ENCODE measurements around the gene SLC9A9. TPM values are rescaled to one million over a fixed set of nuclear protein-coding genes. Genes with fewer than 3 reads are reported as not detected.

The SLC9A9 gene
- total and polyA plus RNA-seq, 2 of the 8 experiments (the other 6 are each of a cell fraction or from before 2014, with no cell fraction given): 0.48 to 1.1 TPM

DNA sequence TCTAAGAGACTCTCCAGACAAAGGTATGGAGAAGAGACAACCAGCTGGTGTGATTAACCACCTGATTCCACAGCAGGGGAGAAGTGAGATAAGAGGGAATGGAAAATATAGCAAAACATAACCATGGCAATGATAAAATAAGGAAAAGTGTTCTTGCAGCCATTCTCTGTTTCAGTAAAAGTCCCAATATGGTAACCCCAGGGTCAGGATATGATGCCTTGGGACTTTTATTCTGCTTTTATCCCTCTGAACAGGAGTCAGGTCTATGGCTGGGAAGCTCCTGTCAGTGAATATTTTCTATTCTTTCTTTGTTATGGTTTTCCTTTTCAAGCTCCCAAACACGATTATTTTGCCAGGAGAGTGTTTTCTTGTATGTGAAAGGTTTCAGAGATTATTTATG is 94.2 kb downstream of the SLC9A9 start:
- CTCF ChIA-PET (ENCODE audit: partially characterized antibody): interaction anchor here (0.6 kb wide), 1 partner anchor 102 kb away, joined by 3 read pairs; no protein-coding TSS in a partner anchor

More for the DNA sequence above, 94.2 kb downstream of the SLC9A9 start:
- 81% methylated on average over 1 of the region's 1 CpG; no CpG with 5 or more reads in 1 of the 2 experiments for WGBS, 2 experiments (ENCODE audit: extremely low coverage in 1 of 2, insufficient coverage in 1 of 2, insufficient read length in 1 of 2, insufficient replicate concordance in 2 of 2, low coverage in 1 of 2, low lambda C conversion rate in 2 of 2, missing lambda C conversion rate in 1 of 2)
- H3K4ac ChIP-seq (replicated peaks; ENCODE audit: insufficient read length, low read depth, low read length): no peak overlapping the region
- no peak overlapping the region for H3K27ac ChIP-seq (ENCODE audit: low read depth, low read length)
- H4K8ac ChIP-seq (ENCODE audit: extremely low read depth, insufficient read depth, low read length): no peak overlapping the region
- H2BK12ac ChIP-seq (ENCODE audit: low read depth, low read length): no peak overlapping the region
- TF ChIP-seq POLR2A (IDR thresholded peaks at IDR 0.05; ENCODE audit: control extremely low read depth in 1 of 2, low read depth in 2 of 2, low read length in 2 of 2) (no peak), RNF2 (IDR thresholded peaks at IDR 0.05; ENCODE audit: borderline replicate concordance, low read depth, low read length, missing control alignments, poor library complexity, severe bottlenecking) (no peak), CTBP2 (IDR thresholded peaks at IDR 0.05; ENCODE audit: borderline replicate concordance, insufficient read depth, insufficient read length, low read length) (no peak), SIX5 (IDR thresholded peaks at IDR 0.05; ENCODE audit: low read depth, low read length) (no peak), NRF1 (IDR thresholded peaks at IDR 0.05; ENCODE audit: low read depth, low read length) (no peak), EGR1 (IDR thresholded peaks at IDR 0.05; ENCODE audit: borderline replicate concordance, low read depth, low read length) (no peak), TBP (IDR thresholded peaks at IDR 0.05; ENCODE audit: low read depth, low read length) (no peak)
- TF ChIP-seq, protein P1, sequence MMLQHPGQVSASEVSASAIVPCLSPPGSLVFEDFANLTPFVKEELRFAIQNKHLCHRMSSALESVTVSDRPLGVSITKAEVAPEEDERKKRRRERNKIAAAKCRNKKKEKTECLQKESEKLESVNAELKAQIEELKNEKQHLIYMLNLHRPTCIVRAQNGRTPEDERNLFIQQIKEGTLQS (IDR thresholded peaks at IDR 0.05; ENCODE audit: insufficient read depth, low read depth, low read length): no peak
- no peaks in the 10 kb centered on the region for H3K36me3 ChIP-seq (ENCODE audit: control insufficient read depth in 2 of 4, insufficient read depth in 4 of 4, low read length in 3 of 4)
- H3K4me1 ChIP-seq (replicated peaks in 1 of 4; ENCODE audit: control insufficient read depth in 3 of 4, insufficient read depth in 4 of 4, low read length in 3 of 4): no peaks in the 10 kb centered on the region
- H4K5ac ChIP-seq (ENCODE audit: insufficient read length, low read depth, low read length): no peak overlapping the region
- FAIRE-seq (no peak), DNase-seq (ENCODE audit: low read depth in 1 of 2, low spot score in 2 of 2) (no peak)
- H3K9ac ChIP-seq (replicated peaks in 1 of 4; ENCODE audit: extremely low read depth in 1 of 4, low read depth in 3 of 4, low read length in 3 of 4): no peak overlapping the region
- H3K79me2 ChIP-seq (ENCODE audit: control insufficient read depth in 1 of 2, insufficient read depth in 2 of 2, low read length in 2 of 2): no peaks in the 10 kb centered on the region
- no peak overlapping the region for H3K4me2 ChIP-seq (ENCODE audit: insufficient read depth in 1 of 2, low read depth in 2 of 2, low read length in 2 of 2)
- H2BK15ac ChIP-seq (ENCODE audit: low read length): no peak overlapping the region
- H3K9me3 ChIP-seq (ENCODE audit: insufficient read depth in 2 of 2, low read depth in 1 of 2, low read length in 1 of 2): no peaks in the 10 kb centered on the region
- H2AFZ ChIP-seq (ENCODE audit: low read length): no peak overlapping the region
- no peaks in the 10 kb centered on the region for H3K27me3 ChIP-seq (replicated peaks in 1 of 4; ENCODE audit: control insufficient read depth in 3 of 4, extremely low read depth in 1 of 4, insufficient read depth in 3 of 4, low read length in 3 of 4)
- POLR2A ChIA-PET (ENCODE audit: partially characterized antibody): no interaction called here
- no peak overlapping the region for H2BK20ac ChIP-seq (ENCODE audit: low read length)
- H3K79me1 ChIP-seq (ENCODE audit: low read depth, low read length): no peaks in the 10 kb centered on the region
- H3K23me2 ChIP-seq (ENCODE audit: low read depth, low read length): no peaks in the 10 kb centered on the region
- H2BK5ac ChIP-seq (ENCODE audit: low read depth, low read length): no peak overlapping the region
- no peak overlapping the region for H4K91ac ChIP-seq (replicated peaks; ENCODE audit: insufficient read length, low read length)
- no peak overlapping the region for H3K4me3 ChIP-seq (ENCODE audit: extremely low read depth in 1 of 4, insufficient read depth in 2 of 4, low read depth in 3 of 4, low read length in 4 of 4)
- no peak overlapping the region for H3K23ac ChIP-seq (ENCODE audit: insufficient read length)
- no peak overlapping the region for H3K14ac ChIP-seq (ENCODE audit: insufficient read length)
- no peaks in the 10 kb centered on the region for H4K20me1 ChIP-seq (replicated peaks in 1 of 2; ENCODE audit: control insufficient read depth in 1 of 2, insufficient read depth in 2 of 2, low read length in 2 of 2)
- H2AK5ac ChIP-seq (ENCODE audit: low read depth, low read length): no peak overlapping the region
- H3K56ac ChIP-seq (replicated peaks; ENCODE audit: insufficient read length, low read depth, low read length): no peak overlapping the region
- no peak overlapping the region for H2BK120ac ChIP-seq (replicated peaks; ENCODE audit: low read depth, low read length)
- H3K18ac ChIP-seq (ENCODE audit: extremely low read depth, low read length): no peak overlapping the region
